HepG2 (cell line): ENCODE results near the gene CLEC18C. TPM values are rescaled to one million over a fixed set of nuclear protein-coding genes. Genes with fewer than 3 reads are reported as not detected.

Experiments
- AKAP8 ChIP-seq: sonication (generic); formaldehyde crosslinking; IDR thresholded peaks from 2 replicates; pipeline ENCODE4 v1.5.1; 2020; ENCODE audit warnings: mild to moderate bottlenecking, missing genetic modification reagents
- ARID5B ChIP-seq: IDR thresholded peaks from 2 replicates; pipeline ENCODE4 v1.4.0; 2020; ENCODE audit warnings: mild to moderate bottlenecking, missing genetic modification reagents
- ATM ChIP-seq: fragments of 450-650 bp; IDR thresholded peaks from 2 replicates; pipeline ENCODE4 v1.7.1; 2017; ENCODE audit warnings: mild to moderate bottlenecking, borderline replicate concordance
- ATRX ChIP-seq: sonication (generic); formaldehyde crosslinking; IDR thresholded peaks from 2 replicates; pipeline ENCODE4 v1.4.0; 2020; ENCODE audit warnings: missing genetic modification reagents, borderline replicate concordance
- CBFB ChIP-seq: sonication (generic); formaldehyde crosslinking; IDR thresholded peaks from 2 replicates; pipeline ENCODE4 v1.4.0; 2020; ENCODE audit warnings: missing genetic modification reagents
- CHD4 ChIP-seq: fragments of 200-600 bp; sonication (generic); IDR thresholded peaks from 2 replicates; pipeline ENCODE4 v1.7.0; 2017; ENCODE audit warnings: mild to moderate bottlenecking, low read length, borderline replicate concordance
- DNMT3B ChIP-seq: conservative IDR thresholded peaks from 2 replicates; pipeline ENCODE4 v1.6.1; 2016; ENCODE audit warnings: missing biosample characterization, control low read depth
- FOXC1 ChIP-seq: sonication (generic); formaldehyde crosslinking; IDR thresholded peaks from 2 replicates; pipeline ENCODE4 v1.8.0; 2022; ENCODE audit warnings: mild to moderate bottlenecking, missing genetic modification reagents, borderline replicate concordance
- IRX3 ChIP-seq: sonication (generic); formaldehyde crosslinking; IDR thresholded peaks from 2 replicates; pipeline ENCODE4 v1.8.1; 2023; ENCODE audit warnings: mild to moderate bottlenecking, low read depth, missing genetic modification reagents, borderline replicate concordance
- KLF11 ChIP-seq: IDR thresholded peaks from 2 replicates; pipeline ENCODE4 v1.6.1; 2016; ENCODE audit warnings: missing compliant biosample characterization
- MAX ChIP-seq: IDR thresholded peaks from 2 replicates; pipeline ENCODE4 v1.6.1; 2012; ENCODE audit warnings: inconsistent platforms
- MTA1 ChIP-seq: sonication (generic); formaldehyde crosslinking; IDR thresholded peaks from 2 replicates; pipeline ENCODE4 v1.4.0; 2020; ENCODE audit warnings: missing genetic modification reagents, mild to moderate bottlenecking, borderline replicate concordance
- NCOR1 ChIP-seq: fragments of 200-600 bp; sonication (generic); IDR thresholded peaks from 2 replicates; pipeline ENCODE4 v1.7.0; 2017; ENCODE audit warnings: antibody characterized with exemption, low read length, borderline replicate concordance
- NFAT5 ChIP-seq: sonication (generic); formaldehyde crosslinking; IDR thresholded peaks from 2 replicates; pipeline ENCODE4 v1.4.0; 2020; ENCODE audit warnings: missing genetic modification reagents
- NFATC3 ChIP-seq: sonication (generic); formaldehyde crosslinking; IDR thresholded peaks from 2 replicates; pipeline ENCODE4 v1.5.1; 2020; ENCODE audit warnings: mild to moderate bottlenecking, missing genetic modification reagents
- PBX2 ChIP-seq: IDR thresholded peaks from 2 replicates; pipeline ENCODE4 v1.6.1; 2016; ENCODE audit warnings: control low read depth
- PITX1 ChIP-seq: sonication (generic); formaldehyde crosslinking; IDR thresholded peaks from 2 replicates; pipeline ENCODE4 v1.5.1; 2020; ENCODE audit warnings: mild to moderate bottlenecking, missing genetic modification reagents
- POLR2A ChIP-seq, 2 experiments: IDR thresholded peaks; 2 replicates each; pipeline ENCODE4 v1.6.1; 2011; ENCODE audit warnings: low read depth in 2 of 2, low read length in 2 of 2, mild to moderate bottlenecking in 1 of 2, moderate library complexity in 1 of 2; ENCODE audit not compliant: insufficient read depth in 1 of 2
- THYN1 ChIP-seq: sonication (generic); formaldehyde crosslinking; IDR thresholded peaks from 2 replicates; pipeline ENCODE4 v1.8.1; 2023; ENCODE audit warnings: low read depth, mild to moderate bottlenecking, moderate library complexity, missing genetic modification reagents, borderline replicate concordance
- ZNF772 ChIP-seq: sonication (generic); formaldehyde crosslinking; IDR thresholded peaks from 2 replicates; pipeline ENCODE4 v1.5.0; 2020; ENCODE audit warnings: mild to moderate bottlenecking, missing genetic modification reagents
- polyA plus RNA-seq, 8 experiments: library from polyadenylated mRNA; depleted of rRNA in 3 of 8; stranded (reverse) in 7 of 8; unstranded in 1 of 8; fragments of >200 nt; fragmentation: Illumina TruSeq in 4 of 8; extraction: Trizol in 4 of 8; gene quantifications; 2 replicates each; pipeline versions ENCODE4 v1.2.1 to v1.2.3, GENCODE V29; 2011 to 2016; ENCODE audit warnings: low read depth in 4 of 8, missing spikeins in 1 of 8, mixed read lengths in 1 of 8; ENCODE audit not compliant: insufficient read depth in 1 of 8
- total RNA-seq, 5 experiments: library from RNA; depleted of rRNA; stranded (reverse); fragments of >200 nt; fragmentation: Illumina TruSeq; extraction: Trizol; gene quantifications; 2 replicates each; pipeline ENCODE4 v1.2.3, GENCODE V29; 2016; ENCODE audit warnings: low read depth in 1 of 5

CLEC18C gene
- total and polyA plus RNA-seq, 2 of the 13 experiments (the other 11 are each of a cell fraction or from before 2014, with no cell fraction given) = 0.15 to 0.29 TPM

GRCh38 chr16:70152578-70153302 lies 20.8 kb upstream of the CLEC18C start (continued):
- no peak for TF ChIP-seq NFAT5 (CRISPR knock-in tag)
- TF ChIP-seq AKAP8 = no peak
- TF ChIP-seq PBX2 (CRISPR knock-in tag) = no peak
- TF ChIP-seq IRX3 = peak; percentile 45; the same call in 1 of the 2 replicates
- TF ChIP-seq NFATC3 (CRISPR knock-in tag) = no peak
- no peak for TF ChIP-seq THYN1 (CRISPR knock-in tag)
- TF ChIP-seq CHD4 = no peak
- no peak for TF ChIP-seq CBFB
- peak; percentile 53; the same call in 1 of the 2 replicates for TF ChIP-seq MTA1 (CRISPR knock-in tag)
- no peak for TF ChIP-seq ATRX
- no peak; the same call in 1 of the 2 replicates for TF ChIP-seq FOXC1 (CRISPR knock-in tag)
- TF ChIP-seq KLF11 (CRISPR knock-in tag) = no peak; the same call in 1 of the 2 replicates
- 0 out of 4 replicates have a peak, but pooled peaks of 1 of the 2 experiments have one; percentile 20 for TF ChIP-seq POLR2A (IDR thresholded peaks at IDR 0.05; ENCODE audit: insufficient read depth in 1 of 2, low read depth in 2 of 2, low read length in 2 of 2)
- TF ChIP-seq ATM = no peak
- peak; percentile 74; the same call in 1 of the 2 replicates for TF ChIP-seq NCOR1
- TF ChIP-seq ARID5B (CRISPR knock-in tag) = peak; percentile 85
- TF ChIP-seq PITX1 = peak; percentile 79; the same call in 1 of the 2 replicates
- TF ChIP-seq MAX = no peak; the same call in 1 of the 2 replicates
- no peak for TF ChIP-seq DNMT3B (CRISPR knock-in tag)
- no peak for TF ChIP-seq ZNF772 (CRISPR knock-in tag)
